ENCODE measurements around the gene HPCAL1. TPM values are rescaled to one million over a fixed set of nuclear protein-coding genes. Genes with fewer than 3 reads are reported as not detected.

HPCAL1 gene
- total RNA-seq, 6 experiments from 2014 or later: 23.1 to 68.8 (median 29.1) TPM

- H3K4me1 ChIP-seq: peaks cover 0 to 6% (median 0%) of the 10 kb centered on the region in 4 donors
- no peak for TF ChIP-seq POLR2A (IDR thresholded peaks at IDR 0.05)
- TF ChIP-seq CTCF (IDR thresholded peaks at IDR 0.05): no peak
- peak overlapping the region in 1 of 3 donors; percentile 42 for H3K4me3 ChIP-seq
- DNase-seq: no peak
- WGBS (ENCODE audit: insufficient coverage, low coverage, low lambda C conversion rate, missing lambda C conversion rate): 11% methylated on average over 19 of the region's 49 CpGs
- no peaks in the 10 kb centered on the region for H3K36me3 ChIP-seq
- intact Hi-C loops (cut with DNase I): loop anchor here (5.0 to 10.0 kb wide), 3 partner anchors 232 to 360 kb away; partner anchors contain the start of gene RRM2 (in 1 of the 2)
- no peaks in the 10 kb centered on the region for H3K9me3 ChIP-seq
- no peaks in the 10 kb centered on the region for H3K27me3 ChIP-seq
- H3K27ac ChIP-seq: no peak overlapping the region
- peak; percentile 10 to 46 (median 20) for ATAC-seq
Observed at GRCh38 chr2:10432311-10433181, 129.8 kb downstream of the HPCAL1 start.

- peaks cover 0 to 6% (median 0%) of the 10 kb centered on the region in 4 donors for H3K4me1 ChIP-seq
Observed at GRCh38 chr2:10433264-10433946, 130.7 kb downstream of the HPCAL1 start.

GRCh38 chr2:10433947-10434885, 131.5 kb downstream of the HPCAL1 start:
- no peak for TF ChIP-seq CTCF (IDR thresholded peaks at IDR 0.05)
- no peak for TF ChIP-seq POLR2A (IDR thresholded peaks at IDR 0.05)
- no peaks in the 10 kb centered on the region for H3K9me3 ChIP-seq
- ATAC-seq (peak in 1 of 4 donors; percentile 1), DNase-seq (no peak)
- H3K27ac ChIP-seq: no peak overlapping the region
- no peak overlapping the region for H3K4me3 ChIP-seq
- H3K4me1 ChIP-seq: peaks cover 0 to 6% (median 0%) of the 10 kb centered on the region in 4 donors
- intact Hi-C loops (cut with DNase I): loop anchor here (5.0 to 10.0 kb wide), 3 partner anchors 231 to 362 kb away; partner anchors contain the start of gene RRM2 (in 1 of the 2)
- no peaks in the 10 kb centered on the region for H3K36me3 ChIP-seq
- no peaks in the 10 kb centered on the region for H3K27me3 ChIP-seq
- WGBS (ENCODE audit: insufficient coverage, low coverage, low lambda C conversion rate, missing lambda C conversion rate): 75% methylated on average over 8 of the region's 19 CpGs

More at GRCh38 chr2:10433264-10433946, 130.7 kb downstream of the HPCAL1 start:
- Histone ChIP-seq H3K36me3 (no peaks in the 10 kb centered on the region), H3K27me3 (no peaks in the 10 kb centered on the region), H3K27ac (no peak overlapping the region), H3K9me3 (no peaks in the 10 kb centered on the region), H3K4me3 (no peak overlapping the region)
- TF ChIP-seq POLR2A (IDR thresholded peaks at IDR 0.05): no peak
- TF ChIP-seq CTCF (IDR thresholded peaks at IDR 0.05): no peak
- ATAC-seq: no peak
- 91% methylated on average over 6 of the region's 10 CpGs for WGBS (ENCODE audit: insufficient coverage, low coverage, low lambda C conversion rate, missing lambda C conversion rate)
- no peak for DNase-seq
- intact Hi-C loops (cut with DNase I): loop anchor here (5.0 to 10.0 kb wide), 3 partner anchors 231 to 361 kb away; partner anchors contain the start of gene RRM2 (in 1 of the 2)

Measured in right lobe of liver (tissue), 6 donors.